ENCODE measurements around the gene DNAI4.
"Not testable (repeated sequence)": the region's sequence is repeated elsewhere in the genome, so short reads cannot be mapped to it uniquely, and the experiment has no call there.

The DNAI4 gene

GRCh38 chr1:66831529-66832239 lies 93.0 kb downstream of the DNAI4 start:
- no peak for DNase-seq

GRCh38 chr1:66824771-66825170 lies 99.9 kb downstream of the DNAI4 start:
- no peak for DNase-seq

GRCh38 chr1:66809736-66810326 lies 114.8 kb downstream of the DNAI4 start:
- no peak for DNase-seq

- no peak for DNase-seq
These were observed 115.4 kb downstream of the DNAI4 start for GRCh38 chr1:66809245-66809644.

GRCh38 chr1:66795839-66796238 lies 128.8 kb downstream of the DNAI4 start:
- not testable (repeated sequence) for DNase-seq

GRCh38 chr1:66791621-66792610 lies 132.7 kb downstream of the DNAI4 start:
- no peak for DNase-seq

- DNase-seq, result no peak
These were observed 136.3 kb downstream of the DNAI4 start for GRCh38 chr1:66788231-66788939.

- no peak for DNase-seq
These were observed 137.0 kb downstream of the DNAI4 start for GRCh38 chr1:66787641-66788040.

GRCh38 chr1:66785800-66786199 lies 138.9 kb downstream of the DNAI4 start:
- DNase-seq, result not testable (repeated sequence)

GRCh38 chr1:66779475-66780078 lies 145.1 kb downstream of the DNAI4 start:
- no peak for DNase-seq

- no peak for DNase-seq
These were observed 145.7 kb downstream of the DNAI4 start for GRCh38 chr1:66778969-66779368.

GRCh38 chr1:66778266-66778665 lies 146.4 kb downstream of the DNAI4 start:
- DNase-seq, result no peak

- no peak for DNase-seq
These were observed 146.8 kb downstream of the DNAI4 start for GRCh38 chr1:66777831-66778230.

GRCh38 chr1:66775646-66776045 lies 149.0 kb downstream of the DNAI4 start:
- no peak for DNase-seq

GRCh38 chr1:66774438-66774837 lies 150.2 kb downstream of the DNAI4 start:
- DNase-seq, result no peak

- no peak for DNase-seq
These were observed 151.4 kb downstream of the DNAI4 start for GRCh38 chr1:66773227-66773626.

GRCh38 chr1:66770694-66771093 lies 154.0 kb downstream of the DNAI4 start:
- DNase-seq, result no peak

GRCh38 chr1:66770240-66770639 lies 154.4 kb downstream of the DNAI4 start:
- DNase-seq, result no peak

GRCh38 chr1:66769512-66770229 lies 155.0 kb downstream of the DNAI4 start:
- no peak for DNase-seq

GRCh38 chr1:66768965-66769364 lies 155.7 kb downstream of the DNAI4 start:
- no peak for DNase-seq

- DNase-seq, result no peak
These were observed 157.0 kb downstream of the DNAI4 start for GRCh38 chr1:66767626-66768025.

Data from GOT3 (cell line).